Gastrocnemius medialis (tissue), 4 donors: Measurements from ENCODE around the gene KRTAP9-9.

ENCODE experiments used
- CTCF ChIP-seq, 5 experiments: fragments of 450-650 bp in 3 of 5; fragments of 200-600 bp in 2 of 5; sonication (generic) in 2 of 5; IDR thresholded peaks in 4 of 5; conservative IDR thresholded peaks in 1 of 5; 1 replicate in 4 of 5; 2 replicates in 1 of 5; pipeline ENCODE4 v1.5.1; 2016 to 2019; ENCODE audit warnings: antibody characterized with exemption in 5 of 5, mild to moderate bottlenecking in 3 of 5, moderate library complexity in 3 of 5
- POLR2A ChIP-seq, 2 donors: fragments of 450-650 bp; IDR thresholded peaks; one replicate each; pipeline ENCODE4 v1.6.1; 2017; ENCODE audit warnings: antibody characterized with exemption in 2 of 2, mild to moderate bottlenecking in 2 of 2, moderate library complexity in 2 of 2

GRCh38 chr17:41271858-41272257 lies 16.7 kb downstream of the KRTAP9-9 start:
- TF ChIP-seq CTCF (IDR thresholded peaks at IDR 0.05 in 4 of 5, conservative IDR thresholded peaks at IDR 0.05 in 1 of 5) (no peak), POLR2A (IDR thresholded peaks at IDR 0.05) (no peak)
